ENCODE data around the gene PRKCB. TPM values are rescaled to one million over a fixed set of nuclear protein-coding genes. Genes with fewer than 3 reads are reported as not detected.

PRKCB gene
- total and polyA plus RNA-seq, 8 donors: 13.5 to 74.3 (median 57.0) TPM

DNA sequence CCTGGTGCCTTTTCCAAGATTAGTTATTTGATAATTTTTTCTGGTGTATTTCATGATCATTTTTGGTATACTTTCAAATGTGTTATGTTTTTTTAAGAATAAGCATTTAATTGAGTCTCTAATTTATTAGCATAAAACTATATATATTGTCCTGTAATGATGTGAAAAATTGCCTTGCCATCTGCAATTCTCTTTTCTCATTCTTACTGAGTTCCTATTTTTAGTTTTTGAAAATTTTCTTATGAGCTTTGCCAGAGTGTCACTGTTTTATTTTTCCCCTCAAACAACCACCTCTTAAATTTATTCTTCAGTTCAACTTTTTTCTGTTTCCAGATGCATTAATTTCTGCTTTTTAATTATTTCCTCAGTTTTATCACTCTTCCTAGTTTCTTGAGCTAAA lies 59.3 kb downstream of the PRKCB start:
- no peak overlapping the region for H3K4me3 ChIP-seq
- intact Hi-C loops (cut with DNase I): no loop called here
- no peaks in the 10 kb centered on the region for H3K9me3 ChIP-seq
- no peaks in the 10 kb centered on the region for H3K27me3 ChIP-seq
- H3K36me3 ChIP-seq: no peaks in the 10 kb centered on the region
- no peaks in the 10 kb centered on the region for H3K4me1 ChIP-seq
- TF ChIP-seq CTCF (IDR thresholded peaks at IDR 0.05): no peak
- no peak overlapping the region for H3K27ac ChIP-seq
- ATAC-seq (no peak), DNase-seq (no peak)

DNA sequence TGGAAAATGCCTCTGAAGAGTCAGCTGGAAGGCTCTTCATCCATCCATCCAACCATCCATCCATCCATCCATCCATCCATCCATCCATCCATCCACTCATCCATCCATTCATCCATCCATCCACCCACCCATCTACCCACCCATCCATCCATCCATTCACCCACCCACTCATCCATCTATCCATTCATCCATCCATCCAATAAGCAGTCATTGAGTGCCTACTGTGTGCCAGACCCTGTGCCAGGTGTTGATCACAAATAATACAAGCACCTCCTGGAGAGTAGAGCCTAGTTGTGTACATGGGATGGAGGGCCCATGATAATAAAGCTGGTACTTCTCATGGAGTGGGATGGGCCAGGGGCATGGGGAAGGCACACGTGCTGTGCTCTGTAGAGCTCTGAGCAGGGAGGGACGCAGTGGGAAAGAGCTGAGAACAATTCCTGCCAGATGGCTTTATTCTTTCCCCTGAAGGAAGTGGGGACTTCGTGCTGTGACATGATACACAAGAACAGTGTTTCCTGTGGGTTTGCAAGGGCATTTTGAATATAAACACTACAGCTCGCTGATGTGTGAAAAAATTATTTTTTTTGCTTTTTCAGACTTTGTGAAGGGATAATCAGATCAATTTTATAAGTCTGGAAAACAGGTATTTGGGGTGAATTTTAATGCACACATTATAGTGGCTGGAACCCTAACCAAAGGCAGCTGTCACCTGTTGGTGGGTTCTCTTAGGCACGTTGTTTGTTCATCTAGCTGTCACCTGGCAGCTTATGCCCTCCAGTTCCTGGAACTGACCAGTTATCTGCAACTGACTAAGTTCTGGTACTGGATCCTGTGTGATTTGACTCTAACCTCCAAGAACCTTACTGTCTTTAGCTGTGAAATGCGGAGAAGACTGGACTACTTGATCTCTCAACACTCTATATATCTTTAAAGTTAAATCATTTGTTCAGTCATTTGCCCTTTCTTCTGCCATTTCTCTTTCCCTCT lies 61.3 kb downstream of the PRKCB start:
- Histone ChIP-seq H3K4me1 (peaks cover 0 to 13% of the 10 kb centered on the region in 2 donors), H3K9me3 (no peaks in the 10 kb centered on the region), H3K27me3 (no peaks in the 10 kb centered on the region), H3K27ac (no peak overlapping the region), H3K36me3 (no peaks in the 10 kb centered on the region), H3K4me3 (no peak overlapping the region)
- no peak for DNase-seq
- no peak for TF ChIP-seq CTCF (IDR thresholded peaks at IDR 0.05)
- ATAC-seq: no peak
- intact Hi-C loops (cut with DNase I): no loop called here

DNA sequence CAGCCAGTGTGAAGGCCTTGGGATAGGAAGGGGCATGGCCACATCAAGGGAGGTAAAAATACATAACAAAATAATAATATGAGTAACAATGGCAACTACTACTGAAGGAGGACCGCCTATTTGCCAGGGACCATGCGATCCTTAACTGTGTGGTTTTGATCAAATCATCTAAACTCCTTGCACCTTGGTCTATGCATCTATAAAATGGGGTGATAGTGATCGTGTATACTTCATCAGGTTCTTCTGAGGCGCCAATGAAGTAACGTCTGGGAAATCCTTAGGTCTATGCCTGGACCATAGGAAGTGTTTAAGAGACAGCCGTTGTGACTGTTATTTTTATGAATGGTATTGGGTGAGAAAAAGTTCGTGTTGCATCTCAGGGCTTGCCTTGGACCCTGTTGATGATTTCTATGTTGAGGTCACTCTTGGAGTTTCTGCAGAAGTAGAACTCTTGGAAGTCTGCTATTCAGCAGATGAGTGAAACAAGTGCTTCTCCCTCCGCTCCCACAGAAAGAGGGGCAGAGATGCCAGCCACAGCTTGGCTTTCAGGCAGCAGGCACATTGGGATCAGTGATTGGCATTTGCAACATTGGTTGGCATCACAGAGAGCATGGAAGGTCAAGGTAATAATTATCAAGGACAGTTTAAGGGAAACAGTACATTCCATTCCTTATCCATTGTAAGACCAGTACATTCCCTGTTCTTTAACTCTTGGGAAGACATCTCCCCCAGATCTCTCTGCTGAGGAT lies 63.1 kb downstream of the PRKCB start:
- H3K36me3 ChIP-seq: no peaks in the 10 kb centered on the region
- no peak overlapping the region for H3K27ac ChIP-seq
- intact Hi-C loops (cut with DNase I): no loop called here

DNA sequence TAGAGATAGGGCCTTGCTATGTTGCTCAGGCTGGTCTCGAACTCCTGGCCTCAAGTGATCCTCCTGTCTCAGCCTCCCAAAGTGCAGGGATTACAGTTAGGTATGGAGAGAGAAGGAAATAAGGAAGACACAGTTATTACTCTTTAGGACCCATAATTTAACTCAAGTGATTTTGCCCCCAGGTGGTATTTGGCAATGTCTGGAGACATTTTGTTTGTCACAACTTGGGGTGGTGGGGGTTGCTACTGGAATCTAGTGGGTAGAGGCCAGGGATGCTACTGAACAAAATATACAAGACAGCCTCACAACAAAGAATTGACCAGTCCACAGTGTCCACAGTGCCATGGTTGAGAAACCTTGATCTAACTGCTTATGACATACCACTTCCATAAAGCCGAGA lies 64.1 kb downstream of the PRKCB start:
- no peak for ATAC-seq
- no peaks in the 10 kb centered on the region for H3K27me3 ChIP-seq
- intact Hi-C loops (cut with DNase I): no loop called here
- no peaks in the 10 kb centered on the region for H3K9me3 ChIP-seq
- no peak for TF ChIP-seq CTCF (IDR thresholded peaks at IDR 0.05)
- no peak overlapping the region for H3K4me3 ChIP-seq
- DNase-seq: no peak
- no peak overlapping the region for H3K27ac ChIP-seq
- H3K36me3 ChIP-seq: no peaks in the 10 kb centered on the region
- peaks cover 0 to 16% of the 10 kb centered on the region in 2 donors for H3K4me1 ChIP-seq

More for the DNA sequence above, 63.1 kb downstream of the PRKCB start:
- Histone ChIP-seq H3K4me3 (no peak overlapping the region), H3K4me1 (peaks cover 0 to 16% of the 10 kb centered on the region in 2 donors), H3K27me3 (no peaks in the 10 kb centered on the region), H3K9me3 (no peaks in the 10 kb centered on the region)
- DNase-seq (no peak), ATAC-seq (no peak)
- TF ChIP-seq CTCF (IDR thresholded peaks at IDR 0.05): no peak
